RWPE2 (cell line): ENCODE measurements around the gene DSCAM.

Source experiments
- ATAC-seq: fragments of 200-7000 bp; cut with Tn5 transposase; 3 replicates; pipeline ENCODE4 v1.9.1; 2021; ENCODE audit warnings: low read depth
- DNase-seq: peaks from one replicate; pipeline ENCODE4 v3.0.0-alpha.2; 2020; ENCODE audit warnings: low spot score
- H3K27ac ChIP-seq: fragments of 450-650 bp; 2 replicates; pipeline ENCODE4 v1.5.1; 2017; ENCODE audit warnings: mild to moderate bottlenecking; ENCODE audit not compliant: poor library complexity, severe bottlenecking
- H3K27me3 ChIP-seq: fragments of 250-450 bp; sonication (Bioruptor Pico); 2 replicates; pipeline ENCODE4 v1.5.1; 2021; ENCODE audit warnings: mild to moderate bottlenecking, moderate library complexity; ENCODE audit not compliant: insufficient read depth, poor library complexity, severe bottlenecking
- H3K36me3 ChIP-seq: fragments of 250-450 bp; sonication (Bioruptor Pico); 2 replicates; pipeline ENCODE4 v1.5.1; 2020; ENCODE audit warnings: low read depth, mild to moderate bottlenecking, moderate library complexity
- H3K4me1 ChIP-seq: fragments of 250-450 bp; sonication (Bioruptor Pico); 2 replicates; pipeline ENCODE4 v1.5.1; 2021; ENCODE audit warnings: mild to moderate bottlenecking, moderate library complexity; ENCODE audit not compliant: insufficient read depth, poor library complexity, severe bottlenecking
- H3K4me3 ChIP-seq: fragments of 250-450 bp; sonication (Bioruptor Pico); 2 replicates; pipeline ENCODE4 v1.5.1; 2021; ENCODE audit warnings: mild to moderate bottlenecking, moderate library complexity; ENCODE audit not compliant: severe bottlenecking
- H3K9me3 ChIP-seq: fragments of 250-450 bp; sonication (Bioruptor Pico); 2 replicates; pipeline ENCODE4 v1.5.1; 2021; ENCODE audit warnings: mild to moderate bottlenecking, moderate library complexity; ENCODE audit not compliant: severe bottlenecking
- TF ChIP-seq, protein P1 (sequence below): fragments of 450-650 bp; IDR thresholded peaks from one replicate; pipeline ENCODE4 v1.5.1; 2017; ENCODE audit warnings: mild to moderate bottlenecking, moderate library complexity; ENCODE audit not compliant: poor library complexity, severe bottlenecking

Gene DSCAM

DNA sequence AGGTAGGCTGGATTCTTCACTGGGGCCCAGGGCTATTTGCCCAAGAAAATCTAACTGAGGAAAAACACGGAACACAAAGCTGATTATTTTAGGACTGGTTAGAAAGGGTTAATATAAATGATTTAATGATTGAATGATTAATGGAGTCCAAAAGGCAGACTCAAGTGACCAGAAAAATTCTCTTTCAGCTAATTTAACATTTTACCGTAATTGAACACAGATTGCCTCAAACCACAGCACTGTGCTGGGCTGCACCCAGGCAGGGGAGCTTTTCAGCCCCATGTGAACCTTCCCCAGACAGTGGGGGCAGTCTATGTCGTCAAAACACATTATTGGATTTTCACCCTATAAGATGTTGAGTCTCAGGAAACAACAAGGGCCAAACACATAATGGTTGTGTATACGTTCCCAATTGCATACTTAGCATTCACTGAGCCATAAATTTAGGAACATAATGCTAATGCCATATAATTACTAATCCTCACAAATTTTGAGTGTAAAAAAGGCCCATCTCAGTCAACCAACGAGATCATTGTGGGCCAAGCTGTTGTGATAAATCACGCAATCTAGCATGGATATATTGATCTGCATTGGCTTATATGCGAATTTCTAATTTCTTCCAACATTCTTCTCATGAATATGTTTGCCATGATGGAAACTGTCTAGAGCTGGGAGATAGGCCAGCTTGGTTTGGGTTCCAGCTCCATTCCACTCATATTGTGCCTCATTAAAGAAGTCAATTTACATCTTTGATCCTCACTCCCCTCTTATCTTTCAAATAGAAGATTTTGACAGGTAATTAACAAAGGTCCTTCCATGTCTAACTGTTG, 27.7 kb downstream of the DSCAM start:
- H3K9me3 ChIP-seq, result no peaks in the 10 kb centered on the region
- H3K27ac ChIP-seq, result no peak overlapping the region
- no peak for DNase-seq
- TF ChIP-seq, protein P1, sequence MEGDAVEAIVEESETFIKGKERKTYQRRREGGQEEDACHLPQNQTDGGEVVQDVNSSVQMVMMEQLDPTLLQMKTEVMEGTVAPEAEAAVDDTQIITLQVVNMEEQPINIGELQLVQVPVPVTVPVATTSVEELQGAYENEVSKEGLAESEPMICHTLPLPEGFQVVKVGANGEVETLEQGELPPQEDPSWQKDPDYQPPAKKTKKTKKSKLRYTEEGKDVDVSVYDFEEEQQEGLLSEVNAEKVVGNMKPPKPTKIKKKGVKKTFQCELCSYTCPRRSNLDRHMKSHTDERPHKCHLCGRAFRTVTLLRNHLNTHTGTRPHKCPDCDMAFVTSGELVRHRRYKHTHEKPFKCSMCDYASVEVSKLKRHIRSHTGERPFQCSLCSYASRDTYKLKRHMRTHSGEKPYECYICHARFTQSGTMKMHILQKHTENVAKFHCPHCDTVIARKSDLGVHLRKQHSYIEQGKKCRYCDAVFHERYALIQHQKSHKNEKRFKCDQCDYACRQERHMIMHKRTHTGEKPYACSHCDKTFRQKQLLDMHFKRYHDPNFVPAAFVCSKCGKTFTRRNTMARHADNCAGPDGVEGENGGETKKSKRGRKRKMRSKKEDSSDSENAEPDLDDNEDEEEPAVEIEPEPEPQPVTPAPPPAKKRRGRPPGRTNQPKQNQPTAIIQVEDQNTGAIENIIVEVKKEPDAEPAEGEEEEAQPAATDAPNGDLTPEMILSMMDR, result no peak
- no peaks in the 10 kb centered on the region for H3K36me3 ChIP-seq
- H3K4me1 ChIP-seq, result no peaks in the 10 kb centered on the region
- H3K4me3 ChIP-seq, result no peak overlapping the region
- no peak for ATAC-seq
- no peaks in the 10 kb centered on the region for H3K27me3 ChIP-seq

DNA sequence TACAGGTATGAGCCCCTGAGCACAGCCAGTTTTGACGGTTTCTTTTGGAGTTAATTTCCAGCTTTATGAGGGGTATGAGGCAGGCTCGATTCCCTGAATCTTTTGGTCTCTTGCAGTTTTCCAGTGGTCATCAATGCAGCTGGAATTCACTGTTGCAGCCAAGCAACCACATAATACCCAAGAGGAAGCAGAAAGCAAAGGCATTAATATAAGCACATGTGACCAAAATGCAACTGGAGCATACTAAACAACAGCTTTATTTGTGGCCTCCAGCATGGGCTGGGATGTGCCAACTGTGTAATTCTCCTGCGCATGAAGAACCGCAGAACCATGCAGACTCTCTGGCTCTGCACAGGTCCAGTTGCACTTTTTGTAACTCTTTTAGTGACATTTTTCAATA, 33.0 kb downstream of the DSCAM start:
- H3K9me3 ChIP-seq, result no peaks in the 10 kb centered on the region
- no peaks in the 10 kb centered on the region for H3K27me3 ChIP-seq
- ATAC-seq (no peak), DNase-seq (no peak)
- H3K36me3 ChIP-seq, result no peaks in the 10 kb centered on the region
- no peak overlapping the region for H3K27ac ChIP-seq
- TF ChIP-seq, protein P1, result no peak
- no peaks in the 10 kb centered on the region for H3K4me1 ChIP-seq
- H3K4me3 ChIP-seq, result no peak overlapping the region

DNA sequence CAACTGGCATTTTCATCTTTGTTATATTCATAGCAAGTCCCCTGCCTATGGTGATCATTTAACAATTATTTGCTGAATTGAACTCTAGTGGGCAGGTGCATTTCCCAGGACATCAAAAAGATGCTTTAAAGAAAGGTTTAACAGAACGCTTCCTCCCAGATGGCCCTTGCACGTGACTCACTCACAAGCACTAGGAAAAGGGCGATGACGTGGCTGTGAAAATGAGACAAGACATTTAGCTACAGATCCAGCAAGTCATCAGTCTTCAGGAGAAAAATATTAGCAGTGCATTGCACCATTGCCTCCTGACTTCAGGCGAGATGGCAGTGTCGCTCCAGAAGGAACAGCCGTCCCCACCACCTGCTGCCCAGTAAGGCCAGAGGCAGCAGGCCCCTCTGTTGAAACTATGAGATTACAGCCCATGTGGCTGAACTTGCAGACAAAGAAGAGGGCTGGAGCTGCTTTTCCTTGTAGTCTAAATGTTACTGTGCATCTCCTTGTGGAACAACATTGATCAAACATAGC, 37.2 kb downstream of the DSCAM start:
- no peak overlapping the region for H3K27ac ChIP-seq
- TF ChIP-seq, protein P1, result no peak
- no peaks in the 10 kb centered on the region for H3K27me3 ChIP-seq
- no peaks in the 10 kb centered on the region for H3K9me3 ChIP-seq
- ATAC-seq (no peak), DNase-seq (no peak)
- H3K4me1 ChIP-seq, result no peaks in the 10 kb centered on the region
- H3K36me3 ChIP-seq, result no peaks in the 10 kb centered on the region
- no peak overlapping the region for H3K4me3 ChIP-seq

DNA sequence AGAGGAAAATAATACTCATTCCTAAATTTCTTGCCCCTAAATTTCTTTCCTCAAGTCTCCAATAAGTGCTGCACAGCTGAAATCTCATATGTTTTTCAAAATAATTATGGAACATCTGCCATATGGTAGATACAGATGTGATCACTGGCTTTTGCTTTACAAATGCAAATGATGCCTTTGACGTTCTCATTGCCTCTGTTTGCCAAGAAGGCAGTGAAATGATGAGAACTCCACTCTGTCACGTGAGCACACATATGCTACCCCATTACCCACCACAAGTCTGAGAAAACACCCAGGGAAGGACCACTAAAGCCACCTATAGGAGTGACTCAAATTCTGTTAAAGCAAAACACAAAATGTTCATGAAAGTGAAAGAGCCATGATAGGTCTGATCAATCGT, 43.9 kb downstream of the DSCAM start:
- DNase-seq (no peak), ATAC-seq (no peak)
- TF ChIP-seq, protein P1, result no peak
- no peaks in the 10 kb centered on the region for H3K36me3 ChIP-seq
- H3K27me3 ChIP-seq, result no peaks in the 10 kb centered on the region
- no peak overlapping the region for H3K27ac ChIP-seq
- no peaks in the 10 kb centered on the region for H3K4me1 ChIP-seq
- no peak overlapping the region for H3K4me3 ChIP-seq
- H3K9me3 ChIP-seq, result no peaks in the 10 kb centered on the region

DNA sequence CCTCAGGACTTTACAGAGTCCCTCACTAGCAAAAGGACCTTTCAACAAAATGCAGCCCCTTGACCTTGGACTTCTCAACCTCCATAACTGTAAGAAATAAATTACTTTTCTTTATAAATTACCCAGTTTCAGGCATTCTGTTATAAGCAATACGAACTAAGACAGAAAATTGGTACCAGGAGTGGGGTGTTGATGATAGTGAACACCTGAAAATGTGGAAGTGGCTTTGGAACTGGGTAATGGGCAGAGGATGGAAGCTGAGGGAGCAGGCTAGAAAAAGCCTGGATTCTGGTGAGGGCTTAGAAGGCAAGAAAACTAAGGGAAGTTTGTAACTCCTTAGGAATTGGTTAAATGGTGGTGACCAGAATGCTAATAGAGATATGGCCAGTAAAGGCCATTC, 46.8 kb downstream of the DSCAM start:
- TF ChIP-seq, protein P1, result no peak
- no peak for DNase-seq
- H3K27me3 ChIP-seq, result no peaks in the 10 kb centered on the region
- no peak for ATAC-seq
- H3K36me3 ChIP-seq, result no peaks in the 10 kb centered on the region
- no peak overlapping the region for H3K27ac ChIP-seq
- H3K9me3 ChIP-seq, result no peaks in the 10 kb centered on the region
- H3K4me3 ChIP-seq, result no peak overlapping the region
- no peaks in the 10 kb centered on the region for H3K4me1 ChIP-seq
